COLO668 (cell line): Measurements from ENCODE around the gene NCF4.

Experiments
- DNase-seq: peaks from one replicate; lab custom pipeline; 2025; ENCODE audit not compliant: unreplicated experiment; lab: John Stamatoyannopoulos, UW

NCF4 gene

GRCh38 chr22:36863979-36864378 lies 3.2 kb downstream of the NCF4 start:
- DNase-seq: no peak

GRCh38 chr22:36864454-36865215 lies 3.8 kb downstream of the NCF4 start:
- DNase-seq: no peak

GRCh38 chr22:36865346-36865745 lies 4.5 kb downstream of the NCF4 start:
- no peak for DNase-seq

- DNase-seq: no peak
Measured at GRCh38 chr22:36867695-36868094, 6.9 kb downstream of the NCF4 start.

GRCh38 chr22:36868546-36869181 lies 7.9 kb downstream of the NCF4 start:
- DNase-seq: no peak

GRCh38 chr22:36870250-36870649 lies 9.4 kb downstream of the NCF4 start:
- DNase-seq: no peak

GRCh38 chr22:36871669-36872081 lies 10.9 kb downstream of the NCF4 start:
- no peak for DNase-seq

GRCh38 chr22:36872084-36872483 lies 11.3 kb downstream of the NCF4 start:
- DNase-seq: no peak

GRCh38 chr22:36872866-36873498 lies 12.2 kb downstream of the NCF4 start:
- no peak for DNase-seq

GRCh38 chr22:36873614-36874308 lies 13.0 kb downstream of the NCF4 start:
- no peak for DNase-seq

- no peak for DNase-seq
Measured at GRCh38 chr22:36874309-36874696, 13.5 kb downstream of the NCF4 start.

- DNase-seq: no peak
Measured at GRCh38 chr22:36874736-36875135, 13.9 kb downstream of the NCF4 start.

- no peak for DNase-seq
Measured at GRCh38 chr22:36875741-36876140, 14.9 kb downstream of the NCF4 start.

- DNase-seq: no peak
Measured at GRCh38 chr22:36879775-36880174, 19.0 kb downstream of the NCF4 start.

- no peak for DNase-seq
Measured at GRCh38 chr22:36881504-36882245, 20.9 kb downstream of the NCF4 start.

GRCh38 chr22:36884349-36885158 lies 23.7 kb downstream of the NCF4 start:
- DNase-seq: no peak

GRCh38 chr22:36885474-36885873 lies 24.7 kb downstream of the NCF4 start:
- no peak for DNase-seq

- no peak for DNase-seq
Measured at GRCh38 chr22:36886016-36886415, 25.2 kb downstream of the NCF4 start.

GRCh38 chr22:36887162-36887561 lies 26.4 kb downstream of the NCF4 start:
- DNase-seq: no peak

- no peak for DNase-seq
Measured at GRCh38 chr22:36891646-36892045, 30.8 kb downstream of the NCF4 start.
